CD4-positive, alpha-beta T cell treated with Interleukin-10 for 1 hour (primary cell): ENCODE data around the gene TOPBP1.
"Not testable (repeated sequence)": the region's sequence is repeated elsewhere in the genome, so short reads cannot be mapped to it uniquely, and the experiment has no call there.

Source experiments
- DNase-seq: peaks from one replicate; pipeline ENCODE4 v3.0.0-alpha.2; 2020

TOPBP1 gene

DNA sequence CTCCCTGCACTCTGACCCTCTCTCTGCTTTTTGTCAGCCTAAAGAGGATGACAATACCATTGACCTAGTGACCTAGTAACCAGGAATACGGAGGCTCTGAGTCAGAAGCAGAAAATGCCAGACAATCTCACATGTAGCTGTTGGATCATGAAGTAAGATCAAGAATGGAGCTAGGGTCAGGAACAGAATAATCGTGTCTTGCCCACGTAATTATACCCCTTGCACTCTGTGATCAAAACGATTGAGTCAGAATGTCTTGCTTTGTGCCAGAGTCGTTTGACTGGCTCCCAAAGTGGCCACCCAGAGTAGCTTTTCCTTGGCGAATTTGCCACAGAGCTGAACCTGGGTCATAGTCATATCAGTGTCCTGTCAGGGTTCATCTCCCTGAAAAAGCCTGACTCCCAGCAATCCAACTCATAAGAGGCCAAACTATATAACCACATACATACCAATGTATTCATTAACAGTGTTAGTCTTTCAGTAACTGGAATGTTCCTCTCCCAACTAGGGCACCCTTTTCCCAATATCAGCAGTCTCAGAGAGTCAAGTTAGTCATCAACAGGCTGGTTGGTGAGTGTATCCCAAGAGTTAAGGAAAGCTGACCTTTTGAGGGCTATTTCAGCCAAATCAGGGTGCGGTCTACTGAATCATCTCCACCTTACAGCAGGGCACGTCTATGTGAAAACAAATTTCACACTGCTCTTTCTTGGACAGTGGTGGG, 93.3 kb downstream of the TOPBP1 start:
- DNase-seq = no peak

DNA sequence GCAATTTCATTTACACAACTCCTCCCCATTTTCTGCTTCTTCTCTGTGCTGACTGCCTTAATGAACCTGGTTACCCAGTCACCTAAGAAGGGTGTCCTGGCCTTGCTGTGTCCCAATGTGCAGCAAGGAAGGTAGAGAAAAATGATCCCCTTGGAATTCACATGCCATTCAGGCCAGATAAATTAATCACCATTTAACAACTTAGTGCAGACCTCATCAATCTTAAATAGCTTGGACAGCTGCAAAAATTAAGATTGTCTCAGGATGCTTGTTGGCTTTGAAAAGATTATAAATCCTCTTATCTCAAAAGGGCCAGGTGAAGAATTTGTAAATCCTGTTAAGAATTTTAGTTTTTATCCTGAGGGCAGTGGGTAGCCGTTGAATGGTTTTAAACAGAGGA, 97.9 kb downstream of the TOPBP1 start:
- no peak for DNase-seq

DNA sequence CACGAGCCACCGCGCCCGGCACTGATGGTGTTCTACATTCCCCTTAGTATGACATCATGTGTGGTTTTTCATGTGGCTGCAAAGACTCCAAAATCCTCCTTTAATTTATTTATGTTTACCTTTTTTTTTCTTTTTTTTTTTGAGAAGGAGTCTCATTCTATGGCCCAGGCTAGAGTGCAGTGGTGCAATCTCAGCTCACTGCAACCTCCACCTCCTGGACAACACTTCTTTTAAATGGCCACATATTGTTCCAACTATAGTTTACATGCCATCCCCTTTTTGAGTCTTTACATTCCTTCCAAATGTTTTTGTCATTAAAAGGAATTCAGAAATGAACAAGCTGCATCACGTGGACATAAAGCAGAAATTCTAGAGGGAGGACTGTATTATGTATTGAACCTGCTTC, 98.6 kb downstream of the TOPBP1 start:
- DNase-seq = no peak

DNA sequence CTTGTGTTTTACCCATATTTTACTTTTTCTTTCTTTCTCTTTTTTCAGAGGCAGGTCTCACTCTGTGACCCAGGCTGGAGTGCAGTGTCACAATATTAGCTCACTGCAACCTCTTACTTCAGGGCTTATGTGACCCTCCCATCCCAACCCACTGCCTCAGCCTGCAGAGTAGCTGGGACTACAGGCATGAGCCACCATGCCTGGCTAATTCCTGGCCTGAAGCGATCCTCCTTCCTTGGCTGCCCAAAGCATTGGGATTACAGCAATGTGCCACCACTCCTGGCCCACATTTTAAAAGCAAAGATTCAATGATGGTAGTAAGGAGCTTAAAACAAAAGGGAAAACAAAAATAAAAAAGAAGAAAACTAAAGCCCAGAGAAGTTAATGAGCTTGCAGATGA, 99.4 kb downstream of the TOPBP1 start:
- DNase-seq = no peak

DNA sequence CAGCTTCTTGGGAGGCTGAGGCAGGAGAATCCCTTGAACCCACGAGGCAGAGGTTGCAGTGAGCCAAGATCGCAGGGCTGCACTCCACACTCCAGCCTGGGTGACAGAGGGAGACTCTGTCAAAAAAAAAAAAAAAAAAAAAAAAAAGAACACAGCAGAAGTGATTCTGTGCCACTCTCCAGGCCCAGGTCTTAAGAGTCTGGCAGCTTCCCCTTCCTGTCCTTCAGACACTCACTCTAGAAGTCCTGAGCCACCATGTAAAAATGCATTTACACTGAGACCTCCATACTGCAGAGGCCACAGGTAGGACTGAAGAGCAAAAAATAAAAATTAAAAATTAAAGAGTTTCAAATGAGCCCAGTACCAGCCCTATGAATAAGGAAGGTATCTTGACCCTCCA, 100.1 kb downstream of the TOPBP1 start:
- no peak for DNase-seq

GRCh38 chr3:133551589-133551988, 110.2 kb downstream of the TOPBP1 start:
- not testable (repeated sequence) for DNase-seq
